ENCODE data around the gene SLC38A10.

SLC38A10 gene

DNA sequence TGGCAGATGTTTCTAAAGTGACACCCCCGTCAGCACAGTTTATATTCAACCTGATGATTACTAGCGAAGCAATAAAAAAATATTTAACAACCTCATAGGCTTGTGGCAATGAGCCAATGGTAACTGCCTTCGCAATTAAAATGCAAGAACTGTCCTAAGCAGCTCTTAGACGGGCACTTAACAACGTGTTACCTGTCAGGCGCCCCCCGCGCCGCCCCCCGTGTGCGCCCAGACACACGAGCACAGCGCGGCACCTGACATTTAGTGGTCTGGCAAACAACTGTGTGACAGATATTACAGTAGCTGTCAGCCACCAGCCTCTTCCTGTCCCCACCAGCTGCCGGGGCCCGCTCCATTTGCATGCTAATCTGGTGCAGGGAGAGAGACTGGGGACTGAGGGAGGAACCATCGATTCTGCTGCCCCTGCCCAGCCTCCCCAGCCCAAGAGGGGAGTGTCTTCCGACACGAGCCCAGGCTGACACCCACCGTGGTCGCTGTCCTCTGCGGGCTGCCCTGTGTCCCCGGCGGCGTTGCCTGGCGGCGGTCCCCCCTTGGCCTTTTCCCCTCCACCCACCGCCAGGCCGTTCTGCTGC lies 43.3 kb downstream of the SLC38A10 start:
- TF ChIP-seq, protein P1, sequence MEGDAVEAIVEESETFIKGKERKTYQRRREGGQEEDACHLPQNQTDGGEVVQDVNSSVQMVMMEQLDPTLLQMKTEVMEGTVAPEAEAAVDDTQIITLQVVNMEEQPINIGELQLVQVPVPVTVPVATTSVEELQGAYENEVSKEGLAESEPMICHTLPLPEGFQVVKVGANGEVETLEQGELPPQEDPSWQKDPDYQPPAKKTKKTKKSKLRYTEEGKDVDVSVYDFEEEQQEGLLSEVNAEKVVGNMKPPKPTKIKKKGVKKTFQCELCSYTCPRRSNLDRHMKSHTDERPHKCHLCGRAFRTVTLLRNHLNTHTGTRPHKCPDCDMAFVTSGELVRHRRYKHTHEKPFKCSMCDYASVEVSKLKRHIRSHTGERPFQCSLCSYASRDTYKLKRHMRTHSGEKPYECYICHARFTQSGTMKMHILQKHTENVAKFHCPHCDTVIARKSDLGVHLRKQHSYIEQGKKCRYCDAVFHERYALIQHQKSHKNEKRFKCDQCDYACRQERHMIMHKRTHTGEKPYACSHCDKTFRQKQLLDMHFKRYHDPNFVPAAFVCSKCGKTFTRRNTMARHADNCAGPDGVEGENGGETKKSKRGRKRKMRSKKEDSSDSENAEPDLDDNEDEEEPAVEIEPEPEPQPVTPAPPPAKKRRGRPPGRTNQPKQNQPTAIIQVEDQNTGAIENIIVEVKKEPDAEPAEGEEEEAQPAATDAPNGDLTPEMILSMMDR (IDR thresholded peaks at IDR 0.05; ENCODE audit: low read depth, low read length) = no peak
- H3K4me3 ChIP-seq (ENCODE audit: low read depth, low read length) = no peak overlapping the region

DNA sequence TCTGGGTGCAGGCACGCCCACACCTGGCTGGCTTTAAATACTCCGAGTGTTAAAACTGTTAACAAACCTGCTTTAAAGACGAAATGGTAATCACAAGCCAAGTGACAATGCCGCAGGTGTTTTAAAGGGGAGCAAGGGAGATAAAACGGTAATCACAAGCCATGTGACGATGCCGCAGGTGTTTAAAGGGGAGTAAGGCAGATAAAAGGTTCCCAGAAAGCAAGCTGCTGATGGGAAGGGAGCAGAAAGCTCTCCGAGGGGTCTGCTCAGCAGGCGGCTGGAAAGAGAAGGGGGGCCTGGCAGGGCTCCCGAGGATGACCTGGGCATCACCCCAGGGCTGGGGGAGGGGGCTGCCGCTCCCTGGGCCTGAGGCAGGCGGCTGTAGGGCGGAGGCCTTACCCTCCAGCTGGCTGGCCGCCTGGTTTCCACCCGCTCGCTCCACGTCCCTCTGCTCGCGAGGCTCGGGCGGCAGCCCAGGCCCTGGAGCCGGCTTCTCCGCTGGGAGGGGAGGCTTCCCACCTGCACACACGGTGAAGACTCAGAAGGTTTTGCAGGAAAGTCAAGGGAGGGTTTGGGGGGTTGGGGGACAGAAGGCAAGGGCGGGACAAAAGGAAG lies 43.9 kb downstream of the SLC38A10 start:
- no peak overlapping the region for H3K4me3 ChIP-seq (ENCODE audit: low read depth, low read length)
- TF ChIP-seq, protein P1 (IDR thresholded peaks at IDR 0.05; ENCODE audit: low read depth, low read length) = no peak

DNA sequence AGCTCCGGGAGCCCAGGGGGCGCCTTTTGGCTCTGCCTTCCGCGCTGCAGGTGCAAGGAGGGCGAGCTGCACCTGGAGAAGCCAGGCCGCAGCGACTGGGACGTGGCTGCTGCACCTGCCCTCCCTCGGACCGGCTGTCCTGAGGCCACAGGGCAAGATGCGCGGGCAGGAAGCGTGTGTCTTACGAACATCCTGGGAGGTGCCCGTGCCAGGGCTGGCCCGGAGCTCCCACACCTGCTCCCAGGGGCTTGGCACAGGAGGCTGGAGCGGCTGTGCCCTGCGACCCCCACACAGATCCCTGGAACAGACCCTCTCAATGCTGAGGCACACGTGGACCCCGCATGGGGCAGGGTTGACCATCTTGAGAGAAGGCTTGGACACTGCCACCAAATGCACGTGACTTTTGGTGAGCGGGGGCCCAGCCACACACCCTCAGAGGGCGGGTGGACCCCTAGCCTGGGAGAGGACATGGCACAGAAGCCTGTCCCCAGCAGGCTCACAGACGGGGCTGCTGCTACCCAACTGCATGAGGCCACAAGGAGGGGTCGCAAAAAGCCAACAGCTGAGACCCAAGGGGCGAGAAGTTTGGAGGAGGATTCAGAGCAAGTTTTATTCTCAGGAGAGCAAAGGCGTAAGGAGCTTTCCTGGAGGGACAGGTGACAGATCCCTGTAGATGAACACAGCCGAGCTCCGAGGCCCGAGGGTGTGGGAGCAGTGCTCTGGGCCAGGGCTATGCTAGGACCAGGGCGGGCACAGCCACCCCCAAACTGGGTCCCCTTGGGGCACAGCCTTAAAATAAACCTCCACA lies 44.6 kb downstream of the SLC38A10 start:
- TF ChIP-seq, protein P1 (IDR thresholded peaks at IDR 0.05; ENCODE audit: low read depth, low read length) = no peak
- H3K4me3 ChIP-seq (ENCODE audit: low read depth, low read length) = no peak overlapping the region

DNA sequence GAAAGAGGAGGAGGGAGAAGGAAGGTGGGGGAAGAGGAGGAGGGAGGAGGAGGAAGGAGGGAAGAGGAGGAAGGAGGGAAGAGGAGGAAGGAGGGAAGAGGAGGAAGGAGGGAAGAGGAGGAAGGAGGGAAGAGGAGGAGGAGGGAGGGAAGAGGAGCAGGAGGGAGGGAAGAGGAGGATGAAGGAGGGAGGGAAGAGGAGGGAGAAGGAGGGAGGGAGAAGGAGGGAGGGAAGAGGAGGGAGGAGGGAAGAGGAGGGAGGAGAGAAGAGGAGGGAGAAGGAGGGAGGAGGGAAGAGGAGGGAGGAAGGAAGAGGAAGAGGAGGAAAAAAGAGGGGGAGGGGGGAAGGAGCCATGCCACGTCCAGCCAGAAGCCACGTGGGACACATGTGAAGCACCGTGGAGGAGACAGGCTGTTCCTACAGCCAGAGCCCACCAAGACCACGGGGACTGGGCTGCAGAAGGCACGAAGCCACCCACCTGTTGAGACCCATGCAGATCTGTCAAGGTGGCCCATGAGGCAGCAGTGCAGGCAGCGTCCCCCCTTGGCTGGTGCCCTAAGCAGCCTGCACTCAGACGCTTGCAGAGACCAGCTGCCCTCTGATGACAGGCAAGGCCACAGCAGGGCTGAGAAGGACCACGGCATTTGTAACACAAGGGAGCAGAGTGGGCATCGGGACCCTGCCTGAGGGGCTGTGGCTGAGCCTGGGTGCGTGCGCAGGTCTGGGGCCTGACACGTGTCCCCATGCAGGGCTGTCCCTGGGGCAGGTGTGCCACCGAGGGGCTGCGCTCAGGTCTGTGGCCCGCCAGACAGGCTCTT lies 45.7 kb downstream of the SLC38A10 start:
- TF ChIP-seq, protein P1 (IDR thresholded peaks at IDR 0.05; ENCODE audit: low read depth, low read length) = no peak
- no peak overlapping the region for H3K4me3 ChIP-seq (ENCODE audit: low read depth, low read length)

DNA sequence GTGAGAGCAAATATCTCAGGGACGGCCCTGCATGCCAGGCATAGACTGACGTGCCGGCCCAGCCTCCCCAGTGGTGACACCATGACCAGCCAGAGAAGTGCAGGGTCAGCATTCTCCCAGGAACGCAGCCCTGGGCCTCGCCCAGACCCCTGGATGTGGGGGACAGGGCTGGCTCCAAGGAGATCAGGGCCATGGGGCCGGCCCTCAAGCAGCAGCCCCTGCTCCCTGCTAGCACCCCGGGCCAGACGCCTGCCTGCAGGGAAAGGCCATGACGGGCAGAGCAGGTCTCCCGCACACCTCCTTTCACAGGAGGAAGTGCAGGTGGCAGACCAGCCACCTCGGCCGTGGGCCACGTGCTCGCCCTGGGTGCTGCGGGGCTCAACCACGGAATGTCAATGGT lies 46.5 kb downstream of the SLC38A10 start:
- no peak overlapping the region for H3K4me3 ChIP-seq (ENCODE audit: low read depth, low read length)
- TF ChIP-seq, protein P1 (IDR thresholded peaks at IDR 0.05; ENCODE audit: low read depth, low read length) = no peak

DNA sequence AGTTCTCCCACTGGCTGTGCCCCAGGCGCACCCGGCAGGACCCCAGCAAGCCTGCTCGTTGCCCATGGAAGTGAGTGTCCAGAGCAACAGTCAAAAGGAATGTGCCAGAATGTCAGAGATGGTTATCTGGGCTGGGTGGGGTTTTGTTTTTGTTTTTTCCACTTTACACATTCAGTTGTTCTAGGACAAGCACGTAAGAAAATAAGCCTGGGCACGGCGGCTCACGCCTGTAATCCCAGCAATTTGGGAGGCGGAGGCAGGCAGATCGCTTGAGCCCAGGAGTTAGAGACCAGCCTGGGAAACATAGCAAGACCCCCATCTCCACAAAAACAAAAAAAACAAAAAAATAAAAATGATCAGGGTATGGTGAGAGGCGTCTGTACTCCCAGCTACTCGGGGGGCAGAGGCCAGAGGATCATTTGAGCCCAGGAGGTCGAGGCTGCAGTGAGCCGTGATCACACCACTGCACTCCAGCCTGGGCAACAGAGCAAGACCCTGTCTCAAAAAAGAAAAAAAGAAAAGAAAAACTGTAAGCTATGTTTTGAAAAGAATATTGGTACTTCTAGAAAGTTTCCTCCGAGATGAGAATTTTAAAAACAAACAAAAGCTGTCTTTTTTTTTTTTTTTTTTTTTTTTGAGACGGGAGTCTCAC lies 47.6 kb downstream of the SLC38A10 start:
- H3K4me3 ChIP-seq (ENCODE audit: low read depth, low read length) = no peak overlapping the region
- TF ChIP-seq, protein P1 (IDR thresholded peaks at IDR 0.05; ENCODE audit: low read depth, low read length) = no peak

Measured in WI38 (cell line).